Right atrium auricular region (tissue), 2 donors: ENCODE results near the gene RPL31. TPM values are rescaled to one million over a fixed set of nuclear protein-coding genes. Genes with fewer than 3 reads are reported as not detected.

Experiments
- DNase-seq: peaks from one replicate; pipeline ENCODE4 v3.0.0-alpha.2; 2019; ENCODE audit warnings: low spot score
- H3K27ac ChIP-seq, 2 donors: fragments of 200-600 bp; sonication (generic); 1 replicate in 1 of 2; 2 replicates in 1 of 2; pipeline ENCODE4 v1.5.1; 2016 to 2019
- H3K27me3 ChIP-seq, 2 donors: fragments of 200-600 bp; sonication (generic); one replicate each; pipeline versions ENCODE4 v1.5.1 to v1.6.0; 2017 to 2019
- H3K36me3 ChIP-seq: fragments of 200-600 bp; sonication (generic); one replicate; pipeline ENCODE4 v1.5.1; 2016
- H3K4me1 ChIP-seq, 2 donors: fragments of 200-600 bp; sonication (generic); one replicate each; pipeline versions ENCODE4 v1.5.1 to v1.6.0; 2017 to 2019
- H3K4me3 ChIP-seq, 2 donors: fragments of 200-600 bp; sonication (generic); 1 replicate in 1 of 2; 2 replicates in 1 of 2; pipeline ENCODE4 v1.5.1; 2017 to 2019; ENCODE audit warnings: mild to moderate bottlenecking in 1 of 2, moderate library complexity in 1 of 2
- H3K9me3 ChIP-seq, 2 donors: fragments of 200-600 bp; sonication (generic); one replicate each; pipeline ENCODE4 v1.5.1; 2019
- total RNA-seq, 2 donors: library from RNA; depleted of rRNA; stranded (reverse); fragments of >200 nt; gene quantifications; one replicate each; pipeline ENCODE4 v1.1.0, GENCODE V29; 2016
- TF ChIP-seq, protein P1 (sequence below), 2 donors: fragments of 200-600 bp; sonication (generic); IDR thresholded peaks; one replicate each; pipeline ENCODE4 v1.5.1; 2019; ENCODE audit warnings: antibody characterized with exemption in 2 of 2

Gene RPL31
- total RNA-seq, 2 donors from 2014 or later: 437 to 813 TPM

- Histone ChIP-seq H3K27me3 (no peaks in the 10 kb centered on the region), H3K4me3 (no peak overlapping the region), H3K9me3 (no peaks in the 10 kb centered on the region), H3K27ac (no peak overlapping the region), H3K36me3 (peaks cover 44% of the 10 kb centered on the region), H3K4me1 (peaks cover 0 to 8% of the 10 kb centered on the region in 2 donors)
- no peak for DNase-seq
- TF ChIP-seq, protein P1, sequence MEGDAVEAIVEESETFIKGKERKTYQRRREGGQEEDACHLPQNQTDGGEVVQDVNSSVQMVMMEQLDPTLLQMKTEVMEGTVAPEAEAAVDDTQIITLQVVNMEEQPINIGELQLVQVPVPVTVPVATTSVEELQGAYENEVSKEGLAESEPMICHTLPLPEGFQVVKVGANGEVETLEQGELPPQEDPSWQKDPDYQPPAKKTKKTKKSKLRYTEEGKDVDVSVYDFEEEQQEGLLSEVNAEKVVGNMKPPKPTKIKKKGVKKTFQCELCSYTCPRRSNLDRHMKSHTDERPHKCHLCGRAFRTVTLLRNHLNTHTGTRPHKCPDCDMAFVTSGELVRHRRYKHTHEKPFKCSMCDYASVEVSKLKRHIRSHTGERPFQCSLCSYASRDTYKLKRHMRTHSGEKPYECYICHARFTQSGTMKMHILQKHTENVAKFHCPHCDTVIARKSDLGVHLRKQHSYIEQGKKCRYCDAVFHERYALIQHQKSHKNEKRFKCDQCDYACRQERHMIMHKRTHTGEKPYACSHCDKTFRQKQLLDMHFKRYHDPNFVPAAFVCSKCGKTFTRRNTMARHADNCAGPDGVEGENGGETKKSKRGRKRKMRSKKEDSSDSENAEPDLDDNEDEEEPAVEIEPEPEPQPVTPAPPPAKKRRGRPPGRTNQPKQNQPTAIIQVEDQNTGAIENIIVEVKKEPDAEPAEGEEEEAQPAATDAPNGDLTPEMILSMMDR (IDR thresholded peaks at IDR 0.05): no peak
These were observed 33.6 kb upstream of the RPL31 start for GRCh38 chr2:100968146-100969145.

DNA sequence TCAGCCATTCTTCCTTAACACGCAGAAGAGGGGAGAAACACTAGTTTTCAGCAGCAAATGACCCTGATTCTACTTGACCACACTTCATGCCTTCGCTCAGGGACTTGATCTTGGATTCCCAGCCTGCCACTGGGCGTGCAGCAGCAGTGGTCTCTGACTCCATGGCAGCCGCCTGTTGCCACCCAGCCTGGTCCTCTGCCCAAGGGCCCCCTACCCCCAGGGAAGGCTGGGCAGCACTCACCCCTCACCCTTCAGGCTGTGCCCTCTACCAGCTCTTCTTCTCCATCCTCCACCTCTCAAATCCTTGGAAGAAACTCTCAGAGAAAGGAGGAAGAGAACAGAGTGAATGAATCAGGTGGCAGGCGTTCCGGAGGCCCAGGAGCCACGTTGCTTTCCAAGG lies 32.1 kb upstream of the RPL31 start:
- no peak for DNase-seq
- H3K27me3 ChIP-seq: no peaks in the 10 kb centered on the region
- TF ChIP-seq, protein P1 (IDR thresholded peaks at IDR 0.05): no peak
- no peaks in the 10 kb centered on the region for H3K9me3 ChIP-seq
- no peaks in the 10 kb centered on the region for H3K4me1 ChIP-seq
- no peak overlapping the region for H3K4me3 ChIP-seq
- peaks cover 51% of the 10 kb centered on the region for H3K36me3 ChIP-seq
- H3K27ac ChIP-seq: no peak overlapping the region

GRCh38 chr2:100971221-100971620 lies 30.9 kb upstream of the RPL31 start:
- no peaks in the 10 kb centered on the region for H3K9me3 ChIP-seq
- peaks cover 63% of the 10 kb centered on the region for H3K36me3 ChIP-seq
- no peak overlapping the region for H3K27ac ChIP-seq
- H3K4me1 ChIP-seq: no peaks in the 10 kb centered on the region
- H3K4me3 ChIP-seq: no peak overlapping the region
- TF ChIP-seq, protein P1 (IDR thresholded peaks at IDR 0.05): no peak
- H3K27me3 ChIP-seq: no peaks in the 10 kb centered on the region
- no peak for DNase-seq

- TF ChIP-seq, protein P1 (IDR thresholded peaks at IDR 0.05): no peak
- H3K9me3 ChIP-seq: no peaks in the 10 kb centered on the region
- peaks cover 75% of the 10 kb centered on the region for H3K36me3 ChIP-seq
These were observed 29.6 kb upstream of the RPL31 start for GRCh38 chr2:100972452-100972851.

DNA sequence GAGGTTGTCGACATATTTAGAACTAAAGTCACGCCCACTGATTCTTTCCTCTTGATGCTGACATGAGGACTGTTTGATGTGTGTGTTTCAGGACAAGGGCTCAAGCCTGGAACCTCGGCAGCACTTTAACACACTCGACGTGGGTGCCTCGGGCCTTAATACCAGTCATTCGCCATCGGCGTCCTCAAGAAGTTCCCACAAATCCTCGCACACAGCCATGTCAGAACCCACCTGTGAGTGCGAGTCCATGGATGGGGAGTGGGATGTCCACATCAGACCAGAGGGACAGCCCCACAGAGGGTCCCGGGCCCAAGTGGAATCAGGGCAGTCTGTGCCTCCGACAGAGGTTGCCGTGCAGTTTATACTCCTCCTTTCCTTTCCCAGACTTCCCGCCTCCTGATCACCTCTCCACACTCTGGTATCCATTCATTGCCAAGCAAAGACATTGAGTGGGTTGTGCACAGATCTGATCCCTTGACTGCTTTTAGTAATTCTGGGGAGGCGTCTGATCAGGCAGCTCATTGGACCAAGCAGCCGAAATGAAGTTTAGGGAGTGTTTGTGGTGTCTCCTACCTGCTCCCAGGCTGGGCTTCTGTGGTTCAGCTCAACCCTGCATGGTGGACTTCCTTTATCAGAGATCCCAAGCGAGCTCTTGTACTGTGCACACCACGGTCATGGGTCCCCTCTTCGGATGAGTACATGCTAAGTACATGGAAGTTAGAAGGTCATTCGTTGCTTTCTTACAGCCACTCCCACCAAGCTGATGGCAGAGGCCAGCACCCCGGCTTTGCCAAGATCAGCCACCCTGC lies 27.2 kb upstream of the RPL31 start:
- no peaks in the 10 kb centered on the region for H3K27me3 ChIP-seq
- H3K9me3 ChIP-seq: no peaks in the 10 kb centered on the region
- TF ChIP-seq, protein P1 (IDR thresholded peaks at IDR 0.05): no peak
- no peak for DNase-seq
- no peak overlapping the region for H3K4me3 ChIP-seq
- peaks cover 64% of the 10 kb centered on the region for H3K36me3 ChIP-seq
- H3K4me1 ChIP-seq: no peaks in the 10 kb centered on the region
- H3K27ac ChIP-seq: no peak overlapping the region

More at GRCh38 chr2:100972452-100972851, 29.6 kb upstream of the RPL31 start:
- Histone ChIP-seq H3K4me3 (no peak overlapping the region), H3K4me1 (no peaks in the 10 kb centered on the region), H3K27me3 (no peaks in the 10 kb centered on the region), H3K27ac (no peak overlapping the region)
- no peak for DNase-seq
